ENCODE data around the gene SWI5. TPM values are rescaled to one million over a fixed set of nuclear protein-coding genes. Genes with fewer than 3 reads are reported as not detected.

The SWI5 gene
- total RNA-seq, 4 donors from 2014 or later = 18.5 to 50.2 (median 49.2) TPM

- Histone ChIP-seq H3K27ac (no peak overlapping the region), H3K9me3 (no peaks in the 10 kb centered on the region), H3K27me3 (no peaks in the 10 kb centered on the region), H3K36me3 (peaks cover 34 to 44% of the 10 kb centered on the region in 2 donors), H3K4me3 (replicated peaks in 1 of 3) (no peak overlapping the region), H3K4me1 (peaks cover 7 to 9% of the 10 kb centered on the region in 2 donors)
- DNase-seq = no peak
- TF ChIP-seq POLR2A (IDR thresholded peaks at IDR 0.05) (no peak), CTCF (IDR thresholded peaks at IDR 0.05) (no peak)
- 96 to 100% methylated on average over 3 of the region's 3 CpGs for WGBS, 2 donors
- intact Hi-C loops (cut with DNase I) = no loop called here
These were observed 5.0 kb upstream of the SWI5 start for GRCh38 chr9:128271112-128271511.

- peaks cover 34 to 44% of the 10 kb centered on the region in 2 donors for H3K36me3 ChIP-seq
- 65 to 74% methylated on average over 5 of the region's 5 CpGs for WGBS, 2 donors
- TF ChIP-seq POLR2A (IDR thresholded peaks at IDR 0.05) (no peak), CTCF (IDR thresholded peaks at IDR 0.05) (no peak)
These were observed 4.6 kb upstream of the SWI5 start for GRCh38 chr9:128271512-128271911.

GRCh38 chr9:128274245-128274644, 1.8 kb upstream of the SWI5 start:
- H3K27me3 ChIP-seq = no peaks in the 10 kb centered on the region
- peaks cover 18 to 29% of the 10 kb centered on the region in 2 donors for H3K36me3 ChIP-seq
- WGBS, 2 donors = 75 to 83% methylated on average over 8 of the region's 8 CpGs
- TF ChIP-seq CTCF (IDR thresholded peaks at IDR 0.05) = no peak
- no peak for TF ChIP-seq POLR2A (IDR thresholded peaks at IDR 0.05)
- DNase-seq = no peak
- no peaks in the 10 kb centered on the region for H3K9me3 ChIP-seq
- H3K27ac ChIP-seq = no peak overlapping the region
- no peak overlapping the region for H3K4me3 ChIP-seq (replicated peaks in 1 of 3)
- H3K4me1 ChIP-seq = peaks cover 11 to 29% of the 10 kb centered on the region in 2 donors
- intact Hi-C loops (cut with DNase I) = no loop called here

More at GRCh38 chr9:128271512-128271911, 4.6 kb upstream of the SWI5 start:
- H3K27ac ChIP-seq = no peak overlapping the region
- no peak for DNase-seq
- H3K27me3 ChIP-seq = no peaks in the 10 kb centered on the region
- H3K9me3 ChIP-seq = no peaks in the 10 kb centered on the region
- intact Hi-C loops (cut with DNase I) = no loop called here
- H3K4me3 ChIP-seq (replicated peaks in 1 of 3) = no peak overlapping the region
- H3K4me1 ChIP-seq = peaks cover 7 to 9% of the 10 kb centered on the region in 2 donors

GRCh38 chr9:128275198-128276007, 673 bp upstream of the SWI5 start, which contains the start of gene GOLGA2:
Gene GOLGA2 (minus strand): TSS chr9:128276007. CDS start chr9:128275976, 31 bp downstream.
- H3K4me1 ChIP-seq = peaks cover 22 to 41% of the 10 kb centered on the region in 2 donors

More at GRCh38 chr9:128275198-128276007, 673 bp upstream of the SWI5 start, which contains the start of gene GOLGA2:
- intact Hi-C loops (cut with DNase I) = loop anchor here (5.0 kb wide), 1 partner anchor 47 kb away; the partner anchor contains the start of genes COQ4 and TRUB2
- Histone ChIP-seq H3K36me3 (peaks cover 18 to 29% of the 10 kb centered on the region in 2 donors), H3K27ac (peak within 1 kb of the TSS; percentile 16 to 88 (median 85)), H3K27me3 (no peaks in the 10 kb centered on the region), H3K4me3 (replicated peaks in 1 of 3) (peak within 1 kb of the TSS; percentile 66 to 97 (median 70)), H3K9me3 (no peaks in the 10 kb centered on the region)
- peak; percentile 17 to 38 for DNase-seq
- TF ChIP-seq CTCF (IDR thresholded peaks at IDR 0.05) (no peak), POLR2A (IDR thresholded peaks at IDR 0.05) (no peak)
- 1 to 2% methylated on average over 16 to 30 of the region's 57 CpGs for WGBS, 2 donors
